Body of pancreas (tissue), 4 donors: ENCODE measurements around the gene MOGAT3.

Experiments
- POLR2A ChIP-seq, 3 donors: fragments of 450-650 bp; IDR thresholded peaks; one replicate each; pipeline ENCODE4 v1.6.1; 2016; ENCODE audit warnings: antibody characterized with exemption in 3 of 3, mild to moderate bottlenecking in 2 of 3
- TF ChIP-seq, protein P1 (sequence below), 7 experiments: fragments of 450-650 bp in 4 of 7; fragments of 200-600 bp in 3 of 7; sonication (generic) in 3 of 7; IDR thresholded peaks; one replicate each; pipeline ENCODE4 v1.5.1; 2016 to 2019; ENCODE audit warnings: antibody characterized with exemption in 7 of 7

- TF ChIP-seq POLR2A (IDR thresholded peaks at IDR 0.05): peak; percentile 15 to 55 (median 44)
- TF ChIP-seq, protein P1, sequence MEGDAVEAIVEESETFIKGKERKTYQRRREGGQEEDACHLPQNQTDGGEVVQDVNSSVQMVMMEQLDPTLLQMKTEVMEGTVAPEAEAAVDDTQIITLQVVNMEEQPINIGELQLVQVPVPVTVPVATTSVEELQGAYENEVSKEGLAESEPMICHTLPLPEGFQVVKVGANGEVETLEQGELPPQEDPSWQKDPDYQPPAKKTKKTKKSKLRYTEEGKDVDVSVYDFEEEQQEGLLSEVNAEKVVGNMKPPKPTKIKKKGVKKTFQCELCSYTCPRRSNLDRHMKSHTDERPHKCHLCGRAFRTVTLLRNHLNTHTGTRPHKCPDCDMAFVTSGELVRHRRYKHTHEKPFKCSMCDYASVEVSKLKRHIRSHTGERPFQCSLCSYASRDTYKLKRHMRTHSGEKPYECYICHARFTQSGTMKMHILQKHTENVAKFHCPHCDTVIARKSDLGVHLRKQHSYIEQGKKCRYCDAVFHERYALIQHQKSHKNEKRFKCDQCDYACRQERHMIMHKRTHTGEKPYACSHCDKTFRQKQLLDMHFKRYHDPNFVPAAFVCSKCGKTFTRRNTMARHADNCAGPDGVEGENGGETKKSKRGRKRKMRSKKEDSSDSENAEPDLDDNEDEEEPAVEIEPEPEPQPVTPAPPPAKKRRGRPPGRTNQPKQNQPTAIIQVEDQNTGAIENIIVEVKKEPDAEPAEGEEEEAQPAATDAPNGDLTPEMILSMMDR (IDR thresholded peaks at IDR 0.05): no peak
Observed at GRCh38 chr7:101232141-101232850, 31.5 kb upstream of the MOGAT3 start.
